HepG2 (cell line): ENCODE results near the gene UAP1L1. TPM values are rescaled to one million over a fixed set of nuclear protein-coding genes. Genes with fewer than 3 reads are reported as not detected.
A peak's percentile ranks its signal among the peaks of the same experiment; 100 is the strongest.

Experiments used
- AHR ChIP-seq: IDR thresholded peaks from 2 replicates; pipeline ENCODE4 v1.6.1; 2018; ENCODE audit warnings: missing genetic modification reagents, missing compliant biosample characterization
- ARNTL ChIP-seq: sonication (generic); formaldehyde crosslinking; IDR thresholded peaks from 2 replicates; pipeline ENCODE4 v1.4.0; 2020; ENCODE audit warnings: mild to moderate bottlenecking, missing genetic modification reagents
- GPBP1L1 ChIP-seq: sonication (generic); formaldehyde crosslinking; IDR thresholded peaks from 2 replicates; pipeline ENCODE4 v1.5.0; 2020; ENCODE audit warnings: mild to moderate bottlenecking, missing genetic modification reagents
- HDAC1 ChIP-seq: sonication (generic); formaldehyde crosslinking; IDR thresholded peaks from 2 replicates; pipeline ENCODE4 v1.5.1; 2020; ENCODE audit warnings: mild to moderate bottlenecking, missing genetic modification reagents
- HNRNPUL1 ChIP-seq: fragments of 200-400 bp; formaldehyde crosslinking; IDR thresholded peaks from 2 replicates; pipeline ENCODE4 v1.6.1; 2017; ENCODE audit warnings: low read depth, mild to moderate bottlenecking, low read length, moderate library complexity
- KAT2B ChIP-seq: fragments of 150-350 bp; IDR thresholded peaks from 2 replicates; pipeline ENCODE4 v1.6.1; 2014; ENCODE audit warnings: low read depth, low read length, borderline replicate concordance
- RXRA ChIP-seq: sonication (generic); formaldehyde crosslinking; IDR thresholded peaks from 2 replicates; pipeline ENCODE4 v1.5.1; 2020; ENCODE audit warnings: missing genetic modification reagents
- SETDB1 ChIP-seq: sonication (generic); formaldehyde crosslinking; IDR thresholded peaks from 2 replicates; pipeline ENCODE4 v1.5.1; 2020; ENCODE audit warnings: missing genetic modification reagents, mild to moderate bottlenecking, borderline replicate concordance
- SMARCC2 ChIP-seq: fragments of 450-650 bp; IDR thresholded peaks from 2 replicates; pipeline ENCODE4 v1.6.1; 2017; ENCODE audit warnings: antibody characterized with exemption, mild to moderate bottlenecking
- SP4 ChIP-seq: sonication (generic); formaldehyde crosslinking; IDR thresholded peaks from 2 replicates; pipeline ENCODE4 v1.8.1; 2023; ENCODE audit warnings: mild to moderate bottlenecking, missing genetic modification reagents
- ZFYVE20 ChIP-seq: sonication (generic); formaldehyde crosslinking; IDR thresholded peaks from 2 replicates; pipeline ENCODE4 v1.8.0; 2023; ENCODE audit warnings: low read depth, mild to moderate bottlenecking, moderate library complexity, missing genetic modification reagents, borderline replicate concordance
- ZMAT5 ChIP-seq: sonication (generic); formaldehyde crosslinking; IDR thresholded peaks from 2 replicates; pipeline ENCODE4 v1.5.0; 2020; ENCODE audit warnings: mild to moderate bottlenecking, low read depth, missing genetic modification reagents, borderline replicate concordance
- ZNF3 ChIP-seq: IDR thresholded peaks from 2 replicates; pipeline ENCODE4 v1.7.0; 2017; ENCODE audit warnings: inconsistent platforms
- ZNF367 ChIP-seq: sonication (generic); formaldehyde crosslinking; IDR thresholded peaks from 2 replicates; pipeline ENCODE4 v1.4.0; 2020; ENCODE audit warnings: missing genetic modification reagents, borderline replicate concordance
- ZNF468 ChIP-seq: sonication (generic); formaldehyde crosslinking; IDR thresholded peaks from 2 replicates; pipeline ENCODE4 v1.8.0; 2022; ENCODE audit warnings: mild to moderate bottlenecking, moderate library complexity, missing genetic modification reagents
- ZNF484 ChIP-seq: sonication (generic); formaldehyde crosslinking; IDR thresholded peaks from 2 replicates; pipeline ENCODE4 v1.5.1; 2020; ENCODE audit warnings: mild to moderate bottlenecking, low read depth, missing genetic modification reagents, borderline replicate concordance
- ZNF552 ChIP-seq: sonication (generic); formaldehyde crosslinking; IDR thresholded peaks from 2 replicates; pipeline ENCODE4 v1.9.0; 2022; ENCODE audit warnings: missing genetic modification reagents, mild to moderate bottlenecking, borderline replicate concordance
- ZNF589 ChIP-seq: sonication (generic); formaldehyde crosslinking; conservative IDR thresholded peaks from 2 replicates; pipeline ENCODE4 v1.8.0; 2022; ENCODE audit warnings: mild to moderate bottlenecking, moderate library complexity, missing genetic modification reagents
- ZNF672 ChIP-seq: sonication (generic); formaldehyde crosslinking; IDR thresholded peaks from 2 replicates; pipeline ENCODE4 v1.8.1; 2022; ENCODE audit warnings: missing genetic modification reagents
- ZNF773 ChIP-seq: sonication (generic); formaldehyde crosslinking; IDR thresholded peaks from 2 replicates; pipeline ENCODE4 v1.4.0; 2020; ENCODE audit warnings: missing genetic modification reagents, borderline replicate concordance
- ZZZ3 ChIP-seq: sonication (generic); formaldehyde crosslinking; IDR thresholded peaks from 2 replicates; pipeline ENCODE4 v1.4.0; 2020; ENCODE audit warnings: missing genetic modification reagents, mild to moderate bottlenecking, borderline replicate concordance
- polyA plus RNA-seq, 8 experiments: library from polyadenylated mRNA; depleted of rRNA in 3 of 8; stranded (reverse) in 7 of 8; unstranded in 1 of 8; fragments of >200 nt; fragmentation: Illumina TruSeq in 4 of 8; extraction: Trizol in 4 of 8; gene quantifications; 2 replicates each; pipeline versions ENCODE4 v1.2.1 to v1.2.3, GENCODE V29; 2011 to 2016; ENCODE audit warnings: low read depth in 4 of 8, missing spikeins in 1 of 8, mixed read lengths in 1 of 8; ENCODE audit not compliant: insufficient read depth in 1 of 8
- total RNA-seq, 5 experiments: library from RNA; depleted of rRNA; stranded (reverse); fragments of >200 nt; fragmentation: Illumina TruSeq; extraction: Trizol; gene quantifications; 2 replicates each; pipeline ENCODE4 v1.2.3, GENCODE V29; 2016; ENCODE audit warnings: low read depth in 1 of 5
- TF ChIP-seq, protein P1 (sequence below): sonication (generic); formaldehyde crosslinking; IDR thresholded peaks from 2 replicates; pipeline ENCODE4 v1.8.1; 2023; ENCODE audit warnings: missing genetic modification reagents, inconsistent platforms, borderline replicate concordance
- TF ChIP-seq, protein P2 (sequence below): sonication (generic); formaldehyde crosslinking; IDR thresholded peaks from 2 replicates; pipeline ENCODE4 v1.4.0; 2020; ENCODE audit warnings: missing genetic modification reagents, borderline replicate concordance

The UAP1L1 gene
- total and polyA plus RNA-seq, 2 of the 13 experiments (the other 11 are each of a cell fraction or from before 2014, with no cell fraction given): 5.4 to 6.4 TPM

DNA sequence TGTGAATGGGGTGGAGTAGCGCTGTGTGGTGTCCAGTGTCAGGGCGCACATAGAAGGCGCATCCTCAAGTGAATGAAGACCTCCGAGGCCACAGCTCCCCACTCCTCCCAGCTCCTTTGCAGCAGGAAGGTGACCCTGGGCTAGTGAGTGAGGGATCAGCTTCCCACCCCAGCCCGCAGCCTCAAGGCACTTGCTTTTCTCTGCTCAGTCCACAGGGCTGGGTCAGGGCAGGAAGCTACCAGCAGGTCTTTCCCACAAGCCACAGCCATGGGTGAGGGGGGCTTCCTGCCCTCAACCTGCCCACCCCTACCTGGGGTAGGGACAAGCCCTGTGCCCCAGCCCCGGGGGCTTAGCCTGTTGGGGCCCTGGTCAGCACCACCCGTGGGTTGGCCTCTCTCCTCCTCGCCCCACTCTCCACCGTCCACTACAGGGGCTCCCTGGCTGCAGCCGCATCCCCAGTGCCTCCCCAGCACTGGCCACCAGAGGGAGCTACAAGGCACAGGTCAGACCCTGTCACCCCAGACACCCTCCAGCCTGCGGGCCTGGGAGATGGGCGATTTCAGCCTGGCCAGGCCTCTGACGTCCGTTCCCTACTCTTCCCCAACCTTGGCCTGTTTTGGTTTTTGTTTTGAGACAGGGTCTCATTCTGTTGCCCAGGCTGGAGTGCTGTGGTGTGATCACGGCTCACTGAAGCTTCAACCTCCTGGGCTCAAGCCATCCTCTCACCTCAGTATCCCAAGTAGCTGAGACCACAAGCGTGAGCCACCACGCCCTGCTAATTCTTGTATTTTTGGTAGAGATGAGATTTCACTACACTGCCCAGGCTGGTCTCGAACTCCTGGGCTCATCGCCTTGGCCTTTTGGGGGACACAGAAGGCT lies 48.0 kb upstream of the UAP1L1 start (continued):
- TF ChIP-seq ZMAT5 (no peak), HDAC1 (CRISPR knock-in tag) (peak; percentile 11; the same call in 1 of the 2 replicates), SETDB1 (CRISPR knock-in tag) (no peak), ZNF552 (CRISPR knock-in tag) (no peak), ZFYVE20 (CRISPR knock-in tag) (no peak), SMARCC2 (no peak), ZNF367 (CRISPR knock-in tag) (no peak), ZZZ3 (no peak), ZNF773 (CRISPR knock-in tag) (no peak), ZNF672 (CRISPR knock-in tag) (no peak), KAT2B (no peak), AHR (CRISPR knock-in tag) (0 out of 2 replicates have a peak, but pooled peaks have one; percentile 13), ZNF589 (no peak), ZNF3 (CRISPR knock-in tag) (no peak), RXRA (CRISPR knock-in tag) (peak; percentile 72), ZNF468 (CRISPR knock-in tag) (no peak), ARNTL (CRISPR knock-in tag) (no peak), HNRNPUL1 (no peak), ZNF484 (CRISPR knock-in tag) (no peak), SP4 (CRISPR knock-in tag) (peak; percentile 55), GPBP1L1 (no peak)
- TF ChIP-seq, protein P1, sequence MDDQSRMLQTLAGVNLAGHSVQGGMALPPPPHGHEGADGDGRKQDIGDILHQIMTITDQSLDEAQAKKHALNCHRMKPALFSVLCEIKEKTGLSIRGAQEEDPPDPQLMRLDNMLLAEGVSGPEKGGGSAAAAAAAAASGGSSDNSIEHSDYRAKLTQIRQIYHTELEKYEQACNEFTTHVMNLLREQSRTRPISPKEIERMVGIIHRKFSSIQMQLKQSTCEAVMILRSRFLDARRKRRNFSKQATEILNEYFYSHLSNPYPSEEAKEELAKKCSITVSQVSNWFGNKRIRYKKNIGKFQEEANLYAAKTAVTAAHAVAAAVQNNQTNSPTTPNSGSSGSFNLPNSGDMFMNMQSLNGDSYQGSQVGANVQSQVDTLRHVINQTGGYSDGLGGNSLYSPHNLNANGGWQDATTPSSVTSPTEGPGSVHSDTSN (CRISPR knock-in tag): no peak
- TF ChIP-seq, protein P2, sequence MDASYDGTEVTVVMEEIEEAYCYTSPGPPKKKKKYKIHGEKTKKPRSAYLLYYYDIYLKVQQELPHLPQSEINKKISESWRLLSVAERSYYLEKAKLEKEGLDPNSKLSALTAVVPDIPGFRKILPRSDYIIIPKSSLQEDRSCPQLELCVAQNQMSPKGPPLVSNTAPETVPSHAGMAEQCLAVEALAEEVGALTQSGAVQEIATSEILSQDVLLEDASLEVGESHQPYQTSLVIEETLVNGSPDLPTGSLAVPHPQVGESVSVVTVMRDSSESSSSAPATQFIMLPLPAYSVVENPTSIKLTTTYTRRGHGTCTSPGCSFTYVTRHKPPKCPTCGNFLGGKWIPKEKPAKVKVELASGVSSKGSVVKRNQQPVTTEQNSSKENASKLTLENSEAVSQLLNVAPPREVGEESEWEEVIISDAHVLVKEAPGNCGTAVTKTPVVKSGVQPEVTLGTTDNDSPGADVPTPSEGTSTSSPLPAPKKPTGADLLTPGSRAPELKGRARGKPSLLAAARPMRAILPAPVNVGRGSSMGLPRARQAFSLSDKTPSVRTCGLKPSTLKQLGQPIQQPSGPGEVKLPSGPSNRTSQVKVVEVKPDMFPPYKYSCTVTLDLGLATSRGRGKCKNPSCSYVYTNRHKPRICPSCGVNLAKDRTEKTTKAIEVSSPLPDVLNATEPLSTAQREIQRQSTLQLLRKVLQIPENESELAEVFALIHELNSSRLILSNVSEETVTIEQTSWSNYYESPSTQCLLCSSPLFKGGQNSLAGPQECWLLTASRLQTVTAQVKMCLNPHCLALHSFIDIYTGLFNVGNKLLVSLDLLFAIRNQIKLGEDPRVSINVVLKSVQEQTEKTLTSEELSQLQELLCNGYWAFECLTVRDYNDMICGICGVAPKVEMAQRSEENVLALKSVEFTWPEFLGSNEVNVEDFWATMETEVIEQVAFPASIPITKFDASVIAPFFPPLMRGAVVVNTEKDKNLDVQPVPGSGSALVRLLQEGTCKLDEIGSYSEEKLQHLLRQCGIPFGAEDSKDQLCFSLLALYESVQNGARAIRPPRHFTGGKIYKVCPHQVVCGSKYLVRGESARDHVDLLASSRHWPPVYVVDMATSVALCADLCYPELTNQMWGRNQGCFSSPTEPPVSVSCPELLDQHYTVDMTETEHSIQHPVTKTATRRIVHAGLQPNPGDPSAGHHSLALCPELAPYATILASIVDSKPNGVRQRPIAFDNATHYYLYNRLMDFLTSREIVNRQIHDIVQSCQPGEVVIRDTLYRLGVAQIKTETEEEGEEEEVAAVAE: no peak
